22Rv1 (cell line): Measurements from ENCODE around the gene POLE2.
A peak's percentile ranks its signal among the peaks of the same experiment; 100 is the strongest.

Source experiments
- H3K27ac ChIP-seq: fragments of 450-650 bp; 2 replicates; pipeline ENCODE4 v1.5.1; 2017
- ZFX ChIP-seq: fragments of 450-650 bp; IDR thresholded peaks from 2 replicates; pipeline ENCODE4 v1.6.1; 2017; ENCODE audit warnings: antibody characterized with exemption, borderline replicate concordance
- TF ChIP-seq, protein P1 (sequence below): fragments of 450-650 bp; IDR thresholded peaks from 2 replicates; pipeline ENCODE4 v1.5.1; 2017; ENCODE audit warnings: mild to moderate bottlenecking

Gene POLE2

DNA sequence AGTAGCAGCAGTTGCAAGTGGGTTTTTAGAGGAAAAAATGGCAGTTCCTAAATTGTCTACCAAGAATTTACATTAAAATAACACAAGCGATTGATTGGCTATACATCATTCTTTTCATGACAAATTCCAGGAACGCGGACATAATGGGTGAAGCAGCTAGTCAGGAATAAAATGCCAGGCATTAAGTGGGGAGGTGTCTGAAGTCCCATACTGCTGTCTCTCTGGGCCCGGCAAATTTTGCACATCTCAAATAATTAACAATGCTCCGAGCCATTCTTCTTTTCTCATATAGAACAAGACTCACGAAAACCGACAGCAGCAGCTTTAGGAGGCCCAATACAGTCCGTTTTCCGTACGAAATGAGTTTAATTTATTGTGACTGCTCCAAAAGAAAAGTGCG lies 68.3 kb downstream of the POLE2 start:
- peak overlapping the region; percentile 96 for H3K27ac ChIP-seq
- no peak for TF ChIP-seq ZFX
- TF ChIP-seq, protein P1, sequence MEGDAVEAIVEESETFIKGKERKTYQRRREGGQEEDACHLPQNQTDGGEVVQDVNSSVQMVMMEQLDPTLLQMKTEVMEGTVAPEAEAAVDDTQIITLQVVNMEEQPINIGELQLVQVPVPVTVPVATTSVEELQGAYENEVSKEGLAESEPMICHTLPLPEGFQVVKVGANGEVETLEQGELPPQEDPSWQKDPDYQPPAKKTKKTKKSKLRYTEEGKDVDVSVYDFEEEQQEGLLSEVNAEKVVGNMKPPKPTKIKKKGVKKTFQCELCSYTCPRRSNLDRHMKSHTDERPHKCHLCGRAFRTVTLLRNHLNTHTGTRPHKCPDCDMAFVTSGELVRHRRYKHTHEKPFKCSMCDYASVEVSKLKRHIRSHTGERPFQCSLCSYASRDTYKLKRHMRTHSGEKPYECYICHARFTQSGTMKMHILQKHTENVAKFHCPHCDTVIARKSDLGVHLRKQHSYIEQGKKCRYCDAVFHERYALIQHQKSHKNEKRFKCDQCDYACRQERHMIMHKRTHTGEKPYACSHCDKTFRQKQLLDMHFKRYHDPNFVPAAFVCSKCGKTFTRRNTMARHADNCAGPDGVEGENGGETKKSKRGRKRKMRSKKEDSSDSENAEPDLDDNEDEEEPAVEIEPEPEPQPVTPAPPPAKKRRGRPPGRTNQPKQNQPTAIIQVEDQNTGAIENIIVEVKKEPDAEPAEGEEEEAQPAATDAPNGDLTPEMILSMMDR: no peak

DNA sequence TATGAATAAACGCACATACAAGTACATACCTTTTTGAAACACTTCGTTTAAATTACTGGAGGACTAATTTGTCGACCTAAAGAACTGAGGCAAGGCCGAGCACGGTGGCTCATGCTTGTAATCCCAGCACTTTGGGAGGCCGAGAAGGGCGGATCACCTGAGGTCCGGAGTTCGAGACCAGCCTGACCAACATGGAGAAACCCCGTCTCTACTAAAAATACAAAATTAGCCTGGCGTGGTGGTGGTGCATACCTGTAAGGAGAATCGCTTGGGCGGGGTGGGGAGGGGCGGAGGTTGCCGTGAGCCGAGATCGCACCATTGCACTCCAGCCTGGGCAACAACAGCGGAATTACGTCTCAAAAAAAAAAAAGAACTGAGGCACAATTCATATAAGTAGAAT lies 68.7 kb downstream of the POLE2 start:
- H3K27ac ChIP-seq: peak overlapping the region; percentile 96

DNA sequence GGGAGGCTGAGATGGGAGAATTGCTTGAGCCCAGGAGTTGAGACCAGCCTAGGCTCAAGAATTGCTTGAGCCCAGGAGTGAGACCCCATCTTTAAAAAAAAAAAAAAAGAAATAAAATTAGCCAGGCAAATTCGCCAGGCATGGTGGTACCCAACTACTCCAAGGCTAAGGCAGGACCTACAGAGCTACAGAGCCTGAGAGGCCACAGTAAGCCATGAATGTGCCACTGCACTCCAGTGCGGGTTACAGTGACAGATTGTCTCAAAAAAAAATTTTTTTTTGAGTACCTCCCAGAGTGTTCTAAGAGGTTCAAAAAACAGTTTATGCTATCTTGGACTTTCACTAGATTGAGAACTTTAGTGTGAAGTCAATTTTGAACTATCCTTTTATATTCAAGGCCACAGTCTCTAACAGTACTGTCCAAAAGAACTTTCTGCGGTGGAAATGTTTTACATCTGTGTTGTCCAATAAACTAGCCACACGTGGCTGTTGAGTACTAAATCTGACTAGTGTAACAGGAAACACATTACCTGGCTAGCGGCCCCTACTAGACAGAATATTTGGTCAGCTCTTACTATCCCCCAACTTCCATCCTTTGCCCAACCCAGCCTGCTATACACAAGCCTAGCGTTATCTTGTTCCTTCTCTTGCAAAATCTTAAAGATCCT lies 70.0 kb downstream of the POLE2 start:
- peak overlapping the region; percentile 35 for H3K27ac ChIP-seq
- TF ChIP-seq, protein P1: no peak
- TF ChIP-seq ZFX: no peak

DNA sequence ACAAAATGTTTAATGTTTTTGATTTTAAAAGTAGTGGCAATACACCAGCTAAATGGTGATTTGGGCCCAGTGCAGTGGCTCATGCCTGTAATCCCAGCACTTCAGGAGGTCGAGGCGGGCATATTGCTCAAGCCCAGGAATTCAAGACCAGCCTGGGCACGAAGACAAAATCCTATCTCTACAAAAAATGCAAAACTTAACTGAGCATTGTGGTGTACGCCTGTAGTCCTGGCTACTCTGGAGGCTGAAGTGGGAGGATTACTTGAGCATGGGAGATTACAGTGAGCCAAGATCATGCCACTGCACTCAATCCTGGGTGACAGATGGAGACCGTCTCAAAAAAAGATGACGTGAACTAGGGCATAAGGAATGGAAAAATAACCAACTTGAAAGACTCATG lies 72.2 kb downstream of the POLE2 start:
- H3K27ac ChIP-seq: no peak overlapping the region; the same call in 1 of the 2 replicates
- TF ChIP-seq ZFX: no peak
- TF ChIP-seq, protein P1: no peak

DNA sequence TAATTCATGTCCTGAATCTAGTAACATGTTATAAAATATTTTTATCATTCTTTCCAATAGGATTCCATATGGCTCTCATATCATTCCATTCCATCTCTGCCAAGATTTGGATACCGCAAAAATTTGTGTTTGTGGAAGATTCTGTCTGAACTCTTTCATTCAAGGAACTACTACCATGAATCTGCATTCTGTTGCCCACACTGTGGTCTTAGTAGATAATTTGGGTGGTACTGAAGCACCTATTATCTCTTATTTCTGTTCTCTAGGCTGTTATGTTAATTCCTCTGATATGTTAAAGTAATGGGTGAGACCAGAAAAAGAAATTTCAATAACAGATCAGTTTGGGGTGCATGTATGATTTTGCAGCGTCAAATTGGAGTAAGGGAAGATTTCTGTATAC lies 73.8 kb downstream of the POLE2 start:
- no peak overlapping the region for H3K27ac ChIP-seq
- TF ChIP-seq ZFX: no peak
- TF ChIP-seq, protein P1: no peak

DNA sequence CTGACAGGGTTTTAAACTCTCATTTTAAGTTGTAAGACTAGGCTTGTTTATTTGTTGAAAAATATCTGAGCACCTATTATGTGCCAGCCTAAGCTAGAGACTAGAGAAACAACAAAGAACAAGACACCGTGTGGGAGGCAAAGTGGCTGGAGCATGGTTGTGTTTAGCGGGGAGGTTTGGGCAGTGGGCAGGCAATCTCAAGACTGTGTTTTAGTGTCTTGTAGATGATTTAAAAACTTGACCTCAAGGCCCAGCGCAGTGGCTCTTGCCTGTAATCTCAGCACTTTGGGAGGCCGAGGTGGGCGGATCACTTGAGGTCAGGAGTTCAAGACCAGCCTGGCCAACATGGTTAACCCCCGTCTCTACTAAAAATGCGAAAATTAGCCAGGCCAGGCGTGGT lies 75.3 kb downstream of the POLE2 start:
- H3K27ac ChIP-seq: no peak overlapping the region
- TF ChIP-seq, protein P1: no peak
- no peak for TF ChIP-seq ZFX

DNA sequence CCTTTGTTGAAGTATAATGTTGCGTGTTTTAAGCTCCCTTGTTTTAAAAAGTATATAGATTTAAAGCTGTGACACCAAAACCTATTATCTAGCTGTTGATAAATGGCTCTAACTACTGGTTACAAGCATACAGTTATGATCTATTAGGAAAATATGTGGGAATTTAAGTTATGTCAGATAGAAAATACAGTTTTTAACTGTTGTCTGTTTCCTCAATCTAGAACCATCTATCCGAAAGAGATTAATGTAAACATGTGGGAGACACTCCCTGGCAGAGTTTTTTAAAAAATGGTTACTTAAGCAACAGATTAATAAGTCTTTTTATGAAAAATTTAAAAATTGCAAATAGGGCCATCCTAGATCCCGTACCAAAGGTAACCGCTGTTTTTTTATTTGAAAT lies 75.8 kb downstream of the POLE2 start:
- no peak overlapping the region for H3K27ac ChIP-seq
- TF ChIP-seq, protein P1: no peak
- no peak for TF ChIP-seq ZFX

DNA sequence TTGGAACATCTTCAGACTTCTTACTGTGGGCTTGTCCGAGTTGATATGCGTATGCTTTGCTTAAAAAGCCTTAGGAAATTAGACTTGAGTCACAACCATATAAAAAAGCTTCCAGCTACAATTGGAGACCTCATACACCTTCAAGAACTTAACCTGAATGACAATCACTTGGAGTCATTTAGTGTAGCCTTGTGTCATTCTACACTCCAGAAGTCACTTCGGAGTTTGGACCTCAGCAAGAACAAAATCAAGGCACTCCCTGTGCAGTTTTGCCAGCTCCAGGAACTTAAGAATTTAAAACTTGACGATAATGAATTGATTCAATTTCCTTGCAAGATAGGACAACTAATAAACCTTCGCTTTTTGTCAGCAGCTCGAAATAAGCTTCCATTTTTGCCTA lies 80.4 kb downstream of the POLE2 start:
- no peak overlapping the region for H3K27ac ChIP-seq
- TF ChIP-seq, protein P1: no peak
- TF ChIP-seq ZFX: no peak
